Endothelial cell of umbilical vein (primary cell): ENCODE measurements around the gene GNAL.

Experiments
- EZH2 ChIP-seq: IDR thresholded peaks from 2 replicates; pipeline ENCODE4 v1.6.1; 2012; ENCODE audit warnings: borderline replicate concordance, low read depth, mild to moderate bottlenecking, moderate library complexity, low read length, inconsistent platforms; ENCODE audit not compliant: severe bottlenecking
- FOS ChIP-seq: IDR thresholded peaks from 2 replicates; pipeline ENCODE4 v1.6.1; 2011; ENCODE audit warnings: mild to moderate bottlenecking, low read length, moderate library complexity, borderline replicate concordance; ENCODE audit not compliant: insufficient read depth
- MYC ChIP-seq: IDR thresholded peaks from one replicate; pipeline ENCODE4 v1.6.1; 2011; ENCODE audit warnings: mild to moderate bottlenecking, low read depth, low read length
- POLR2A ChIP-seq: IDR thresholded peaks from 2 replicates; pipeline ENCODE4 v1.6.1; 2012; ENCODE audit warnings: low read depth, mild to moderate bottlenecking, control low read depth, low read length
- POLR2AphosphoS5 ChIP-seq: IDR thresholded peaks from 2 replicates; pipeline ENCODE4 v1.6.1; 2012; ENCODE audit warnings: low read depth, mild to moderate bottlenecking, control low read depth, low read length, moderate library complexity; ENCODE audit not compliant: insufficient read depth
- TF ChIP-seq, protein P1 (sequence below), 2 donors: IDR thresholded peaks; 1 replicate in 1 of 2; 2 replicates in 1 of 2; pipeline ENCODE4 v1.5.1; 2011; ENCODE audit warnings: low read length in 2 of 2, mild to moderate bottlenecking in 2 of 2, moderate library complexity in 2 of 2, control low read depth in 1 of 2, inconsistent platforms in 1 of 2, low read depth in 1 of 2; ENCODE audit not compliant: insufficient read depth in 1 of 2; ENCODE audit errors: extremely low read depth in 1 of 2
- TF ChIP-seq, protein P2 (sequence below): IDR thresholded peaks from 2 replicates; pipeline ENCODE4 v1.6.1; 2011; ENCODE audit not compliant: insufficient read depth, insufficient read length

DNA sequence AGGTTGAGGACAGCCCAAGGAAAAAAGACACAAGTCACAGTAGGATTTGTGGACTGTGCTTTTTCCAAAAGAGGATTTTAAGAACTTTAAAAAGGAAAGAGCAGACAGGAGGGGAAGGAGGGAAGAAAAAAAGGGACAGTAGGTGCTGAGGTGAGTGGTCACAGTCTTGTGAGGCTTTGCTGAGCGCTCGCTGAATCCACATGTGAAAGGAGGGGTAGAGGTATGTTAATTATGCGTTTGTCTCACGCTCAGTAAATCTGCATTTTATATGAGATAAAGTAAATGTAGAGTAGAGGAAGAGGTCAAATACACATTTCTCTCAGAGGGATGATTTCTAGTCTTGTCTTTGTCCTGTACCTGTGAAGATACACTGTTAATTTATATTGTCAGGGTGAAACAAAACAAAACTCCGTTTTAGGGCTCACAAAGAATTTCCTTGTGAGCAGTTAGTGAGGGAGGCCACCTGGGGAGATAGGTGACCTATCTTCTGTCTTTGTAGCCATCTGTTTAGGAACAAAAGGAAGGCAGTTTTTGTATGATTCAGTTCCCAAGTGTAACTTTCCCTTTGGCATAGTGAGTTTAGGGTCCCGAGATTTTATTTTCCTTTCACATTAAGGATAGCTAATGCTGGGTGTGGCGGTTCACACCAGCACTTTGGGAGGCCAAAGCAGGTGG lies 25.3 kb downstream of the GNAL start:
- no peak for TF ChIP-seq EZH2
- TF ChIP-seq, protein P1, sequence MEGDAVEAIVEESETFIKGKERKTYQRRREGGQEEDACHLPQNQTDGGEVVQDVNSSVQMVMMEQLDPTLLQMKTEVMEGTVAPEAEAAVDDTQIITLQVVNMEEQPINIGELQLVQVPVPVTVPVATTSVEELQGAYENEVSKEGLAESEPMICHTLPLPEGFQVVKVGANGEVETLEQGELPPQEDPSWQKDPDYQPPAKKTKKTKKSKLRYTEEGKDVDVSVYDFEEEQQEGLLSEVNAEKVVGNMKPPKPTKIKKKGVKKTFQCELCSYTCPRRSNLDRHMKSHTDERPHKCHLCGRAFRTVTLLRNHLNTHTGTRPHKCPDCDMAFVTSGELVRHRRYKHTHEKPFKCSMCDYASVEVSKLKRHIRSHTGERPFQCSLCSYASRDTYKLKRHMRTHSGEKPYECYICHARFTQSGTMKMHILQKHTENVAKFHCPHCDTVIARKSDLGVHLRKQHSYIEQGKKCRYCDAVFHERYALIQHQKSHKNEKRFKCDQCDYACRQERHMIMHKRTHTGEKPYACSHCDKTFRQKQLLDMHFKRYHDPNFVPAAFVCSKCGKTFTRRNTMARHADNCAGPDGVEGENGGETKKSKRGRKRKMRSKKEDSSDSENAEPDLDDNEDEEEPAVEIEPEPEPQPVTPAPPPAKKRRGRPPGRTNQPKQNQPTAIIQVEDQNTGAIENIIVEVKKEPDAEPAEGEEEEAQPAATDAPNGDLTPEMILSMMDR (IDR thresholded peaks at IDR 0.05; ENCODE audit: extremely low read depth in 1 of 2, insufficient read depth in 1 of 2, low read depth in 1 of 2, low read length in 2 of 2): no peak
- no peak for TF ChIP-seq POLR2A
- TF ChIP-seq, protein P2, sequence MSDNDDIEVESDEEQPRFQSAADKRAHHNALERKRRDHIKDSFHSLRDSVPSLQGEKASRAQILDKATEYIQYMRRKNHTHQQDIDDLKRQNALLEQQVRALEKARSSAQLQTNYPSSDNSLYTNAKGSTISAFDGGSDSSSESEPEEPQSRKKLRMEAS: no peak
- TF ChIP-seq POLR2AphosphoS5: no peak
- TF ChIP-seq MYC: no peak
- no peak for TF ChIP-seq FOS
